Body of pancreas (tissue), 4 donors: ENCODE data around the gene WDR46.

ENCODE experiments used
- POLR2A ChIP-seq, 3 donors: fragments of 450-650 bp; IDR thresholded peaks; one replicate each; pipeline ENCODE4 v1.6.1; 2016; ENCODE audit warnings: antibody characterized with exemption in 3 of 3, mild to moderate bottlenecking in 2 of 3
- TF ChIP-seq, protein P1 (sequence below), 7 experiments: fragments of 450-650 bp in 4 of 7; fragments of 200-600 bp in 3 of 7; sonication (generic) in 3 of 7; IDR thresholded peaks; one replicate each; pipeline ENCODE4 v1.5.1; 2016 to 2019; ENCODE audit warnings: antibody characterized with exemption in 7 of 7

GRCh38 chr6:33276581-33276863, 12.5 kb downstream of the WDR46 start:
- TF ChIP-seq, protein P1, sequence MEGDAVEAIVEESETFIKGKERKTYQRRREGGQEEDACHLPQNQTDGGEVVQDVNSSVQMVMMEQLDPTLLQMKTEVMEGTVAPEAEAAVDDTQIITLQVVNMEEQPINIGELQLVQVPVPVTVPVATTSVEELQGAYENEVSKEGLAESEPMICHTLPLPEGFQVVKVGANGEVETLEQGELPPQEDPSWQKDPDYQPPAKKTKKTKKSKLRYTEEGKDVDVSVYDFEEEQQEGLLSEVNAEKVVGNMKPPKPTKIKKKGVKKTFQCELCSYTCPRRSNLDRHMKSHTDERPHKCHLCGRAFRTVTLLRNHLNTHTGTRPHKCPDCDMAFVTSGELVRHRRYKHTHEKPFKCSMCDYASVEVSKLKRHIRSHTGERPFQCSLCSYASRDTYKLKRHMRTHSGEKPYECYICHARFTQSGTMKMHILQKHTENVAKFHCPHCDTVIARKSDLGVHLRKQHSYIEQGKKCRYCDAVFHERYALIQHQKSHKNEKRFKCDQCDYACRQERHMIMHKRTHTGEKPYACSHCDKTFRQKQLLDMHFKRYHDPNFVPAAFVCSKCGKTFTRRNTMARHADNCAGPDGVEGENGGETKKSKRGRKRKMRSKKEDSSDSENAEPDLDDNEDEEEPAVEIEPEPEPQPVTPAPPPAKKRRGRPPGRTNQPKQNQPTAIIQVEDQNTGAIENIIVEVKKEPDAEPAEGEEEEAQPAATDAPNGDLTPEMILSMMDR (IDR thresholded peaks at IDR 0.05) = no peak
- no peak for TF ChIP-seq POLR2A (IDR thresholded peaks at IDR 0.05)
